Breast epithelium (tissue), 3 donors: ENCODE results near the gene ACSM4.

ENCODE experiments used
- CTCF ChIP-seq, 3 donors: fragments of 450-650 bp; IDR thresholded peaks; one replicate each; pipeline ENCODE4 v1.5.1; 2016 to 2017; ENCODE audit warnings: antibody characterized with exemption in 3 of 3, mild to moderate bottlenecking in 3 of 3, moderate library complexity in 3 of 3
- POLR2A ChIP-seq: fragments of 450-650 bp; IDR thresholded peaks from one replicate; pipeline ENCODE4 v1.6.1; 2016; ENCODE audit warnings: antibody characterized with exemption, mild to moderate bottlenecking, moderate library complexity
- POLR2AphosphoS5 ChIP-seq, 3 donors: sonication (generic); formaldehyde crosslinking; IDR thresholded peaks; one replicate each; pipeline ENCODE4 v1.6.1; 2017; ENCODE audit warnings: antibody characterized with exemption in 3 of 3

- no peak for TF ChIP-seq CTCF (IDR thresholded peaks at IDR 0.05)
- TF ChIP-seq POLR2A = no peak
- no peak for TF ChIP-seq POLR2AphosphoS5 (IDR thresholded peaks at IDR 0.05)
Observed at GRCh38 chr12:7376196-7376595, 72.3 kb downstream of the ACSM4 start.
